K562 (cell line): ENCODE results near the gene TULP4. TPM values are rescaled to one million over a fixed set of nuclear protein-coding genes. Genes with fewer than 3 reads are reported as not detected.
A peak's percentile ranks its signal among the peaks of the same experiment; 100 is the strongest.

ENCODE experiments used
- ARNT ChIP-seq, 2 experiments: fragments of 450-650 bp; IDR thresholded peaks; 2 replicates each; pipeline ENCODE4 v1.6.1; 2016; ENCODE audit warnings: mild to moderate bottlenecking in 1 of 2
- ESRRA ChIP-seq: fragments of 450-650 bp; IDR thresholded peaks from 2 replicates; pipeline ENCODE4 v1.6.1; 2014; ENCODE audit warnings: low read depth, mild to moderate bottlenecking, moderate library complexity, borderline replicate concordance
- ETV1 ChIP-seq: fragments of 450-650 bp; conservative IDR thresholded peaks from 2 replicates; pipeline ENCODE4 v1.6.1; 2016; ENCODE audit warnings: missing genetic modification characterization, control low read depth, low read depth, missing compliant biosample characterization
- HMG20B ChIP-seq: fragments of 250-450 bp; sonication (Bioruptor Pico); IDR thresholded peaks from 2 replicates; pipeline ENCODE4 v1.5.0; 2021; ENCODE audit warnings: mild to moderate bottlenecking
- HNRNPLL ChIP-seq: fragments of 200-400 bp; formaldehyde crosslinking; IDR thresholded peaks from 2 replicates; pipeline ENCODE4 v1.6.1; 2017; ENCODE audit warnings: low read length, low read depth, mild to moderate bottlenecking; ENCODE audit not compliant: poor library complexity, severe bottlenecking
- JUNB ChIP-seq: fragments of 450-650 bp; formaldehyde crosslinking; conservative IDR thresholded peaks from 2 replicates; pipeline ENCODE4 v1.4.0; 2020; ENCODE audit warnings: mild to moderate bottlenecking
- KDM1A ChIP-seq, 2 experiments: fragments of 450-650 bp; IDR thresholded peaks; 2 replicates each; pipeline ENCODE4 v1.6.1; 2016; ENCODE audit warnings: mild to moderate bottlenecking in 2 of 2
- PHTF2 ChIP-seq: fragments of 250-450 bp; sonication (Bioruptor Pico); IDR thresholded peaks from 2 replicates; pipeline ENCODE4 v1.5.0; 2021; ENCODE audit warnings: mild to moderate bottlenecking
- SAFB ChIP-seq: fragments of 200-400 bp; formaldehyde crosslinking; IDR thresholded peaks from 2 replicates; pipeline ENCODE4 v1.6.1; 2017; ENCODE audit warnings: low read depth, low read length, borderline replicate concordance
- SMARCC2 ChIP-seq: fragments of 450-650 bp; IDR thresholded peaks from 2 replicates; pipeline ENCODE4 v1.6.1; 2017; ENCODE audit warnings: antibody characterized with exemption, moderate library complexity, mild to moderate bottlenecking, low read depth
- SP2 ChIP-seq: IDR thresholded peaks from 2 replicates; pipeline ENCODE4 v1.6.1; 2011; ENCODE audit warnings: mild to moderate bottlenecking, low read depth, low read length, moderate library complexity; ENCODE audit not compliant: poor library complexity, severe bottlenecking; ENCODE audit errors: extremely low read depth
- XRCC5 ChIP-seq: fragments of 200-400 bp; formaldehyde crosslinking; IDR thresholded peaks from 2 replicates; pipeline ENCODE4 v1.6.1; 2017; ENCODE audit warnings: low read depth, mild to moderate bottlenecking, low read length
- ZNF212 ChIP-seq: fragments of 450-650 bp; formaldehyde crosslinking; IDR thresholded peaks from 2 replicates; pipeline ENCODE4 v1.4.0; 2020; ENCODE audit warnings: mild to moderate bottlenecking
- ZNF695 ChIP-seq: fragments of 450-650 bp; formaldehyde crosslinking; IDR thresholded peaks from 2 replicates; pipeline ENCODE4 v1.4.0; 2020; ENCODE audit warnings: mild to moderate bottlenecking, moderate library complexity
- ZSCAN32 ChIP-seq: fragments of 450-650 bp; formaldehyde crosslinking; IDR thresholded peaks from 2 replicates; pipeline ENCODE4 v1.4.0; 2020; ENCODE audit warnings: mild to moderate bottlenecking, moderate library complexity
- polyA plus RNA-seq, 8 experiments: library from polyadenylated mRNA; depleted of rRNA in 4 of 8; stranded (reverse) in 5 of 8; unstranded in 3 of 8; fragments of >200 nt; fragmentation: Nextera tagmentation in 2 of 8; fragmentation: Illumina TruSeq in 1 of 8; extraction: Ambion mirVana in 2 of 8; extraction: Trizol in 1 of 8; gene quantifications; 2 replicates each; pipeline versions ENCODE4 v1.2.1 to v1.2.3, GENCODE V29; 2011 to 2014; ENCODE audit warnings: inconsistent platforms in 1 of 8, missing spikeins in 1 of 8
- total RNA-seq, 7 experiments: library from RNA; depleted of rRNA in 6 of 7; stranded (reverse); fragments of >200 nt in 6 of 7; fragmentation: Illumina TruSeq in 2 of 7; extraction: Trizol in 2 of 7; gene quantifications; 2 replicates each; pipeline versions ENCODE4 v1.2.1 to v1.2.3, GENCODE V29; 2011 to 2021; ENCODE audit warnings: low replicate concordance in 1 of 7
- TF ChIP-seq, protein P1 (sequence below): fragments of 250-450 bp; sonication (Bioruptor Pico); IDR thresholded peaks from 2 replicates; pipeline ENCODE4 v1.8.0; 2021; ENCODE audit warnings: moderate library complexity, mild to moderate bottlenecking, inconsistent platforms
- TF ChIP-seq, protein P2 (sequence below): fragments of 450-650 bp; formaldehyde crosslinking; IDR thresholded peaks from 2 replicates; pipeline ENCODE4 v1.4.0; 2020; ENCODE audit warnings: mild to moderate bottlenecking, moderate library complexity
- TF ChIP-seq, protein P3 (sequence below): IDR thresholded peaks from 3 replicates; pipeline ENCODE4 v1.6.1; 2011; ENCODE audit warnings: borderline replicate concordance, mild to moderate bottlenecking, moderate library complexity; ENCODE audit not compliant: insufficient read length; ENCODE audit errors: extremely low read depth
- TF ChIP-seq, protein P4 (sequence below): fragments of 450-650 bp; IDR thresholded peaks from 2 replicates; pipeline ENCODE4 v1.6.1; 2016; ENCODE audit warnings: missing biosample characterization, missing genetic modification characterization
- TF ChIP-seq, protein P5 (sequence below): sonication (generic); formaldehyde crosslinking; IDR thresholded peaks from 2 replicates; pipeline ENCODE4 v1.8.0; 2022; ENCODE audit warnings: mild to moderate bottlenecking, missing genetic modification reagents

Gene TULP4
- total and polyA plus RNA-seq, 9 of the 15 experiments (the other 6 are each of a cell fraction or from before 2014, with no cell fraction given) = 1.2 to 50.4 (median 11.0) TPM

DNA sequence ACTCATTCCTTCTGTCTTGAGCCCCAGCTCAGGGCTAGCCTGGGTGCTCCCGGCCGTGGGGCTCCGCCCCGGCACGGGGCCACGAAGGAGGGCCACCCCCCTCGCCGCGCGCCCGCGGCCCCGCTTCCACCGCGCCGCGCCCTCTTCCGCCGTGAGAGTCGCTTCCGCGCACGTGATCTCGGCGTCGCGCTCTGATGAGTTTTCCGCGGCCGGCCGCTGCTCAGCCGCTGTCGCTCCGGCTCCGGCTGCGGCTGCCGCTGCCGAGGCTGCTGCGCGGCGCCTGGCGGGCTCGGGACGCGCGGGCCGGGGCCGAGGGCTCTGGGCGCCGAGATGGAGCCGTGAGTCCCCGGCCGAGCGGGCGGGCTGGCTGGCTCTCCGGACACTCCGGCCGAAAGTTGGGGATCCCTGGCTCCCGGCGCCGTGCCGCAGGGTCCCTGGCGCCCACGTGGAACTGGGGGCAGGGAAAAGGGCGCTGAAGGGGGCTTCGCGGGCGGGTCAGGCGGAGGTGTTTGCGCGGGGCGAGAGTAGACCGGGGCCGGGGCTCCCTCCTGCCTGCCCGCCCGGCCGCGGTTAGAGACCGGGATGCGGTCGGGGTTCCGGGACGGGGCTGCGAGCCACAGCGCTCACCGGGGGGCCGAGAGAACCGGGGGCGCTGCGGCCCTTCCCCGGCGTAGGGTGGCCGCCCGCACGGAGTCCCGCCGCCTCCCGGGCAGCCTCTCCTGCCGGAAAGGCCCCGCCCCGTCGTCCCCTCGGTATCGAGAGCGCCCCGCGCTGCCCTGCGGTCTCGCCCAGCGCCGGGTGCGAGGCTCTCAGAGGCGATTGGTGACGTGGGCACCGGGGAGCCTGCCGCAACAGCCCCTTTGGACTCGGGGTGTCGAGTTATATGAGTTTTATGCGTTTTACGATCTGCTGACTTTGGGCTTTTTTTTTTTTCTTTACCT is 247.9 kb downstream of the TULP4 start, which contains the start of gene TMEM181 (continued):
- TF ChIP-seq, protein P1, sequence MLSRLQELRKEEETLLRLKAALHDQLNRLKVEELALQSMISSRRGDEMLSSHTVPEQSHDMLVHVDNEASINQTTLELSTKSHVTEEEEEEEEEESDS (CRISPR knock-in tag) = no peak
- TF ChIP-seq, protein P2, sequence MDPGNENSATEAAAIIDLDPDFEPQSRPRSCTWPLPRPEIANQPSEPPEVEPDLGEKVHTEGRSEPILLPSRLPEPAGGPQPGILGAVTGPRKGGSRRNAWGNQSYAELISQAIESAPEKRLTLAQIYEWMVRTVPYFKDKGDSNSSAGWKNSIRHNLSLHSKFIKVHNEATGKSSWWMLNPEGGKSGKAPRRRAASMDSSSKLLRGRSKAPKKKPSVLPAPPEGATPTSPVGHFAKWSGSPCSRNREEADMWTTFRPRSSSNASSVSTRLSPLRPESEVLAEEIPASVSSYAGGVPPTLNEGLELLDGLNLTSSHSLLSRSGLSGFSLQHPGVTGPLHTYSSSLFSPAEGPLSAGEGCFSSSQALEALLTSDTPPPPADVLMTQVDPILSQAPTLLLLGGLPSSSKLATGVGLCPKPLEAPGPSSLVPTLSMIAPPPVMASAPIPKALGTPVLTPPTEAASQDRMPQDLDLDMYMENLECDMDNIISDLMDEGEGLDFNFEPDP (CRISPR knock-in tag) = no peak
- TF ChIP-seq ZNF212 (CRISPR knock-in tag) (0 out of 2 replicates have a peak, but pooled peaks have one; percentile 28), JUNB (CRISPR knock-in tag) (no peak), ZSCAN32 (no peak), HMG20B (CRISPR knock-in tag) (0 out of 2 replicates have a peak, but pooled peaks have one; percentile 56), XRCC5 (peak; percentile 12; the same call in 1 of the 2 replicates), SP2 (no peak), PHTF2 (no peak), SAFB (0 out of 2 replicates have a peak, but pooled peaks have one; percentile 57), ZNF695 (CRISPR knock-in tag) (no peak), ETV1 (peak; percentile 24; the same call in 1 of the 2 replicates), KDM1A (IDR thresholded peaks at IDR 0.05) (no peak), SMARCC2 (no peak), ESRRA (peak; percentile 70; the same call in 1 of the 2 replicates), HNRNPLL (peak; percentile 39), ARNT (IDR thresholded peaks at IDR 0.05) (no peak)
- TF ChIP-seq, protein P3, sequence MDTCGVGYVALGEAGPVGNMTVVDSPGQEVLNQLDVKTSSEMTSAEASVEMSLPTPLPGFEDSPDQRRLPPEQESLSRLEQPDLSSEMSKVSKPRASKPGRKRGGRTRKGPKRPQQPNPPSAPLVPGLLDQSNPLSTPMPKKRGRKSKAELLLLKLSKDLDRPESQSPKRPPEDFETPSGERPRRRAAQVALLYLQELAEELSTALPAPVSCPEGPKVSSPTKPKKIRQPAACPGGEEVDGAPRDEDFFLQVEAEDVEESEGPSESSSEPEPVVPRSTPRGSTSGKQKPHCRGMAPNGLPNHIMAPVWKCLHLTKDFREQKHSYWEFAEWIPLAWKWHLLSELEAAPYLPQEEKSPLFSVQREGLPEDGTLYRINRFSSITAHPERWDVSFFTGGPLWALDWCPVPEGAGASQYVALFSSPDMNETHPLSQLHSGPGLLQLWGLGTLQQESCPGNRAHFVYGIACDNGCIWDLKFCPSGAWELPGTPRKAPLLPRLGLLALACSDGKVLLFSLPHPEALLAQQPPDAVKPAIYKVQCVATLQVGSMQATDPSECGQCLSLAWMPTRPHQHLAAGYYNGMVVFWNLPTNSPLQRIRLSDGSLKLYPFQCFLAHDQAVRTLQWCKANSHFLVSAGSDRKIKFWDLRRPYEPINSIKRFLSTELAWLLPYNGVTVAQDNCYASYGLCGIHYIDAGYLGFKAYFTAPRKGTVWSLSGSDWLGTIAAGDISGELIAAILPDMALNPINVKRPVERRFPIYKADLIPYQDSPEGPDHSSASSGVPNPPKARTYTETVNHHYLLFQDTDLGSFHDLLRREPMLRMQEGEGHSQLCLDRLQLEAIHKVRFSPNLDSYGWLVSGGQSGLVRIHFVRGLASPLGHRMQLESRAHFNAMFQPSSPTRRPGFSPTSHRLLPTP = no peak
- TF ChIP-seq, protein P4, sequence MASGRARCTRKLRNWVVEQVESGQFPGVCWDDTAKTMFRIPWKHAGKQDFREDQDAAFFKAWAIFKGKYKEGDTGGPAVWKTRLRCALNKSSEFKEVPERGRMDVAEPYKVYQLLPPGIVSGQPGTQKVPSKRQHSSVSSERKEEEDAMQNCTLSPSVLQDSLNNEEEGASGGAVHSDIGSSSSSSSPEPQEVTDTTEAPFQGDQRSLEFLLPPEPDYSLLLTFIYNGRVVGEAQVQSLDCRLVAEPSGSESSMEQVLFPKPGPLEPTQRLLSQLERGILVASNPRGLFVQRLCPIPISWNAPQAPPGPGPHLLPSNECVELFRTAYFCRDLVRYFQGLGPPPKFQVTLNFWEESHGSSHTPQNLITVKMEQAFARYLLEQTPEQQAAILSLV (tag) = no peak
- TF ChIP-seq, protein P5, sequence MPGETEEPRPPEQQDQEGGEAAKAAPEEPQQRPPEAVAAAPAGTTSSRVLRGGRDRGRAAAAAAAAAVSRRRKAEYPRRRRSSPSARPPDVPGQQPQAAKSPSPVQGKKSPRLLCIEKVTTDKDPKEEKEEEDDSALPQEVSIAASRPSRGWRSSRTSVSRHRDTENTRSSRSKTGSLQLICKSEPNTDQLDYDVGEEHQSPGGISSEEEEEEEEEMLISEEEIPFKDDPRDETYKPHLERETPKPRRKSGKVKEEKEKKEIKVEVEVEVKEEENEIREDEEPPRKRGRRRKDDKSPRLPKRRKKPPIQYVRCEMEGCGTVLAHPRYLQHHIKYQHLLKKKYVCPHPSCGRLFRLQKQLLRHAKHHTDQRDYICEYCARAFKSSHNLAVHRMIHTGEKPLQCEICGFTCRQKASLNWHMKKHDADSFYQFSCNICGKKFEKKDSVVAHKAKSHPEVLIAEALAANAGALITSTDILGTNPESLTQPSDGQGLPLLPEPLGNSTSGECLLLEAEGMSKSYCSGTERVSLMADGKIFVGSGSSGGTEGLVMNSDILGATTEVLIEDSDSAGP (CRISPR knock-in tag) = no peak
